H1 (cell line): Measurements from ENCODE around the gene DBR1. TPM values are rescaled to one million over a fixed set of nuclear protein-coding genes. Genes with fewer than 3 reads are reported as not detected.

Experiments
- CTCF ChIA-PET: fragments of 300-600 bp; sonication (Branson Sonifier 250); formaldehyde crosslinking; loops from one replicate; lab custom pipeline; 2021; ENCODE audit not compliant: partially characterized antibody; lab: Charles Lee
- POLR2A ChIA-PET: fragments of 300-600 bp; sonication (Branson Sonifier 250); formaldehyde crosslinking; loops from one replicate; lab custom pipeline; 2021; ENCODE audit warnings: inconsistent platforms; ENCODE audit not compliant: partially characterized antibody; lab: Charles Lee
- DNase-seq, 2 experiments: peaks; one replicate each; pipeline versions ENCODE4 v3.0.0 to v3.0.0-alpha.2; 2010 to 2022; ENCODE audit warnings: low spot score in 2 of 2, low read depth in 1 of 2, mixed read lengths in 1 of 2
- FAIRE-seq: peaks from 2 replicates; lab custom pipeline; 2011; peaks lifted over from hg19 to GRCh38; lab: Jason Lieb, UNC
- H2AFZ ChIP-seq: 2 replicates; pipeline ENCODE4 v1.8.1; 2012; ENCODE audit warnings: low read length, inconsistent platforms
- H2AK5ac ChIP-seq: 2 replicates; pipeline ENCODE4 v1.6.1; 2013; ENCODE audit warnings: low read depth, low read length
- H2BK120ac ChIP-seq: replicated peaks from 2 replicates; pipeline ENCODE3; 2013; ENCODE audit warnings: low read depth, low read length, inconsistent platforms
- H2BK12ac ChIP-seq: 2 replicates; pipeline ENCODE4 v1.6.1; 2013; ENCODE audit warnings: low read depth, low read length
- H2BK15ac ChIP-seq: 2 replicates; pipeline ENCODE4 v1.6.1; 2013; ENCODE audit warnings: low read length
- H2BK20ac ChIP-seq: 2 replicates; pipeline ENCODE4 v1.6.1; 2013; ENCODE audit warnings: low read length
- H2BK5ac ChIP-seq: 2 replicates; pipeline ENCODE4 v1.6.1; 2013; ENCODE audit warnings: low read depth, low read length
- H3K14ac ChIP-seq: 2 replicates; pipeline ENCODE4 v1.6.1; 2013; ENCODE audit warnings: inconsistent platforms; ENCODE audit not compliant: insufficient read length
- H3K18ac ChIP-seq: 2 replicates; pipeline ENCODE4 v1.6.1; 2013; ENCODE audit warnings: low read length; ENCODE audit errors: extremely low read depth
- H3K23ac ChIP-seq: 2 replicates; pipeline ENCODE4 v1.6.1; 2013; ENCODE audit warnings: inconsistent platforms; ENCODE audit not compliant: insufficient read length
- H3K23me2 ChIP-seq: 2 replicates; pipeline ENCODE4 v1.6.1; 2013; ENCODE audit warnings: low read depth, low read length
- H3K27ac ChIP-seq: 2 replicates; pipeline ENCODE4 v1.6.1; 2011; ENCODE audit warnings: low read depth, low read length, inconsistent platforms
- H3K27me3 ChIP-seq, 4 experiments: replicated peaks in 1 of 4; 1 replicate in 1 of 4; 2 replicates in 3 of 4; pipeline versions ENCODE4 v1.6.1 to v1.8.1; 2011 to 2013; ENCODE audit warnings: low read length in 3 of 4, mild to moderate bottlenecking in 3 of 4, inconsistent platforms in 2 of 4, mixed read lengths in 2 of 4, moderate library complexity in 1 of 4; ENCODE audit not compliant: control insufficient read depth in 3 of 4, insufficient read depth in 3 of 4; ENCODE audit errors: extremely low read depth in 1 of 4
- H3K36me3 ChIP-seq, 4 experiments: 2 replicates each; pipeline versions ENCODE4 v1.6.1 to v1.8.1; 2011 to 2013; ENCODE audit warnings: mild to moderate bottlenecking in 4 of 4, low read length in 3 of 4, moderate library complexity in 2 of 4, control low read depth in 1 of 4, inconsistent platforms in 1 of 4; ENCODE audit not compliant: insufficient read depth in 4 of 4, control insufficient read depth in 2 of 4
- H3K4ac ChIP-seq: replicated peaks from 2 replicates; pipeline ENCODE3; 2013; ENCODE audit warnings: low read length, low read depth, mixed read lengths, inconsistent platforms; ENCODE audit not compliant: insufficient read length
- H3K4me1 ChIP-seq, 4 experiments: replicated peaks in 1 of 4; 1 replicate in 1 of 4; 2 replicates in 3 of 4; pipeline versions ENCODE4 v1.6.1 to v1.8.1; 2011 to 2013; ENCODE audit warnings: low read length in 3 of 4, inconsistent platforms in 2 of 4, mixed read lengths in 1 of 4; ENCODE audit not compliant: insufficient read depth in 4 of 4, control insufficient read depth in 3 of 4
- H3K4me2 ChIP-seq, 2 experiments: 2 replicates each; pipeline versions ENCODE4 v1.6.1 to v1.8.1; 2011 to 2013; ENCODE audit warnings: low read depth in 2 of 2, low read length in 2 of 2, control low read depth in 1 of 2, inconsistent platforms in 1 of 2, mild to moderate bottlenecking in 1 of 2; ENCODE audit not compliant: insufficient read depth in 1 of 2
- H3K4me3 ChIP-seq, 4 experiments: fragments of 200-600, 300-600 bp in 1 of 4; sonication (generic), shearing (Covaris generic), sonication (Bioruptor Twin) in 1 of 4; 2 replicates each; pipeline versions ENCODE4 v1.5.1 to v1.8.1; 2011 to 2016; ENCODE audit warnings: low read length in 4 of 4, low read depth in 3 of 4, control low read depth in 2 of 4, inconsistent platforms in 2 of 4, mild to moderate bottlenecking in 2 of 4, mixed read lengths in 1 of 4, moderate library complexity in 1 of 4; ENCODE audit not compliant: insufficient read depth in 2 of 4; ENCODE audit errors: extremely low read depth in 1 of 4
- H3K56ac ChIP-seq: replicated peaks from 2 replicates; pipeline ENCODE3; 2013; ENCODE audit warnings: low read depth, mild to moderate bottlenecking, mixed read lengths, low read length, inconsistent platforms; ENCODE audit not compliant: insufficient read length
- H3K79me1 ChIP-seq: 2 replicates; pipeline ENCODE4 v1.6.1; 2013; ENCODE audit warnings: low read depth, low read length, control low read depth
- H3K79me2 ChIP-seq, 2 experiments: 2 replicates each; pipeline versions ENCODE4 v1.6.1 to v1.8.1; 2012 to 2013; ENCODE audit warnings: low read length in 2 of 2, mild to moderate bottlenecking in 2 of 2, inconsistent platforms in 1 of 2; ENCODE audit not compliant: insufficient read depth in 2 of 2, control insufficient read depth in 1 of 2
- H3K9ac ChIP-seq, 4 experiments: replicated peaks in 1 of 4; 1 replicate in 1 of 4; 2 replicates in 3 of 4; pipeline versions ENCODE4 v1.6.1 to v1.8.1; 2011 to 2013; ENCODE audit warnings: low read depth in 3 of 4, low read length in 3 of 4, control low read depth in 2 of 4, mild to moderate bottlenecking in 2 of 4, moderate library complexity in 2 of 4, inconsistent platforms in 1 of 4; ENCODE audit errors: extremely low read depth in 1 of 4
- H3K9me3 ChIP-seq, 2 experiments: 2 replicates each; pipeline versions ENCODE4 v1.6.1 to v1.8.1; 2012 to 2013; ENCODE audit warnings: mild to moderate bottlenecking in 2 of 2, moderate library complexity in 2 of 2, control low read depth in 1 of 2, inconsistent platforms in 1 of 2, low read depth in 1 of 2, low read length in 1 of 2, mixed read lengths in 1 of 2; ENCODE audit not compliant: insufficient read depth in 2 of 2
- H4K20me1 ChIP-seq, 2 experiments: replicated peaks in 1 of 2; 2 replicates each; pipeline versions ENCODE3 to v1.8.1; 2011 to 2013; ENCODE audit warnings: inconsistent platforms in 2 of 2, low read length in 2 of 2, mild to moderate bottlenecking in 1 of 2; ENCODE audit not compliant: insufficient read depth in 2 of 2, control insufficient read depth in 1 of 2
- H4K5ac ChIP-seq: 2 replicates; pipeline ENCODE4 v1.6.1; 2013; ENCODE audit warnings: low read length, low read depth, mixed read lengths, inconsistent platforms; ENCODE audit not compliant: insufficient read length
- H4K8ac ChIP-seq: 2 replicates; pipeline ENCODE4 v1.8.0; 2013; ENCODE audit warnings: mild to moderate bottlenecking, moderate library complexity, low read length, inconsistent platforms; ENCODE audit not compliant: insufficient read depth; ENCODE audit errors: extremely low read depth
- H4K91ac ChIP-seq: replicated peaks from 2 replicates; pipeline ENCODE3; 2013; ENCODE audit warnings: low read length, mixed read lengths, inconsistent platforms; ENCODE audit not compliant: insufficient read length
- HDAC2 ChIP-seq, 2 experiments: fragments of 300-600 bp in 1 of 2; sonication (generic) in 1 of 2; IDR thresholded peaks; 2 replicates each; pipeline ENCODE4 v1.6.1; 2011 to 2012; ENCODE audit warnings: low read depth in 2 of 2, low read length in 2 of 2, mild to moderate bottlenecking in 2 of 2, moderate library complexity in 2 of 2, borderline replicate concordance in 1 of 2, inconsistent platforms in 1 of 2
- whole genome bisulfite sequencing, 2 experiments: shearing (Covaris generic) in 1 of 2; methylation state at CpG; one replicate each; pipeline versions ENCODE4 v1.1.6 to v1.1.7; 2013 to 2015; ENCODE audit warnings: low lambda C conversion rate in 2 of 2, mixed read lengths in 2 of 2, inconsistent platforms in 1 of 2, low coverage in 1 of 2, missing lambda C conversion rate in 1 of 2; ENCODE audit not compliant: insufficient replicate concordance in 2 of 2, insufficient coverage in 1 of 2, insufficient read length in 1 of 2; ENCODE audit errors: extremely low coverage in 1 of 2, missing lambda C conversion rate in 1 of 2; 5-methylcytosine and 5-hydroxymethylcytosine counted together
- polyA plus RNA-seq, 7 experiments: library from polyadenylated mRNA; depleted of rRNA in 3 of 7; stranded (reverse) in 5 of 7; unstranded in 2 of 7; fragments of >200 nt in 5 of 7; fragments of 200-250 nt in 2 of 7; gene quantifications; 1 replicate in 5 of 7; 2 replicates in 1 of 7; 4 replicates in 1 of 7; pipeline versions ENCODE4 v1.2.1 to v1.2.3, GENCODE V29; 2011 to 2013; ENCODE audit warnings: missing spikeins in 2 of 7, mixed read lengths in 2 of 7
- total RNA-seq: library from RNA; stranded (reverse); fragmentation: NEBNext Ultra II Directional; extraction: Animal tissue kit (Norgen Biotek cat#: 25700); gene quantifications from 2 replicates; pipeline ENCODE4 v1.2.1, GENCODE V29; 2021

The DBR1 gene
- total and polyA plus RNA-seq, 2 of the 8 experiments (the other 6 are each of a cell fraction or from before 2014, with no cell fraction given) = 10.1 to 18.3 TPM

DNA sequence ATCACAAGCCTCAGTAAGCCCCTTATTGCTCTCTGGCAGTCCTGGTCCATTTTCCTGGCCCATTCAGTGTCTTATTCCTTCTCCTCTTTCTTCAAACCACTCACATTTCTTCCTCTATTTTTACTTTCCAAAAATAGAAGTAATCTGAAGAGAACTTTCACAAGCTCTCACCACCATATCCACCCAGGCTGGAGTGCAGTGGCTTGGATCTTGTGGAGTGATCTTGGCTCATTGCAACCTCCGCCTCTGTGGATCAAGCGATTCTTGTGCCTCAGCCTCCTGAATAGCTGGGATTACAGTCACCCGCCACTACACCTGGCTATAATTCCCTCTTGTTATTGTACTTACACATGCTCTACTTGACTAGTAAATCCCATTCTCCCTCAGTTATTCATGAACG, 29.2 kb upstream of the DBR1 start:
- no peak overlapping the region for H3K9ac ChIP-seq
- no peaks in the 10 kb centered on the region for H3K27me3 ChIP-seq
- H3K4me1 ChIP-seq = peaks cover 0 to 5% (median under 1%) of the 10 kb centered on the region in 4 experiments; a peak in 3 of 7 replicates
- peaks cover 3 to 98% of the 10 kb centered on the region in 2 experiments for H3K79me2 ChIP-seq
- no peaks in the 10 kb centered on the region for H3K36me3 ChIP-seq
- H4K91ac ChIP-seq = no peak overlapping the region
- H2BK5ac ChIP-seq = no peak overlapping the region
- H3K79me1 ChIP-seq = peaks cover 17% of the 10 kb centered on the region
- no peak overlapping the region for H4K8ac ChIP-seq
- TF ChIP-seq HDAC2 (IDR thresholded peaks at IDR 0.05; ENCODE audit: borderline replicate concordance in 1 of 2, low read depth in 2 of 2, low read length in 2 of 2) = no peak
- peaks cover 4 to 12% of the 10 kb centered on the region in 2 experiments for H4K20me1 ChIP-seq
- H3K9me3 ChIP-seq = no peaks in the 10 kb centered on the region; a peak in 1 of 4 replicates
- no peak overlapping the region for H3K56ac ChIP-seq
- H3K14ac ChIP-seq = no peak overlapping the region
- H2BK120ac ChIP-seq = no peak overlapping the region
- no peak overlapping the region for H3K4me2 ChIP-seq
- H2BK12ac ChIP-seq = no peak overlapping the region
- FAIRE-seq (no peak), DNase-seq (no peak)
- H3K4me3 ChIP-seq = no peak overlapping the region
- H3K27ac ChIP-seq = no peak overlapping the region
- no peak overlapping the region for H2AFZ ChIP-seq
- no peak overlapping the region for H2BK15ac ChIP-seq
- H4K5ac ChIP-seq = no peak overlapping the region
- H2BK20ac ChIP-seq = no peak overlapping the region
- POLR2A ChIA-PET = interaction anchor here (0.8 to 3.0 kb wide), 3 partner anchors 10 to 17 kb away, joined by 3 to 20 read pairs (median 3); partner anchors contain the start of gene ARMC8
- H3K4ac ChIP-seq = no peak overlapping the region
- CTCF ChIA-PET = interaction anchor here (1.0 to 1.3 kb wide), 2 partner anchors 22 to 162 kb away, joined by 3 read pairs; no protein-coding TSS in a partner anchor
- WGBS, 2 experiments = 85% methylated on average over 4 of the region's 4 CpGs; no CpG with 5 or more reads in 1 of the 2 experiments
- no peak overlapping the region for H2AK5ac ChIP-seq
- H3K23ac ChIP-seq = no peak overlapping the region
- no peaks in the 10 kb centered on the region for H3K23me2 ChIP-seq
- H3K18ac ChIP-seq = no peak overlapping the region
